GM12878 (cell line): Measurements from ENCODE around the gene YRDC. TPM values are rescaled to one million over a fixed set of nuclear protein-coding genes. Genes with fewer than 3 reads are reported as not detected.

Source experiments
- ATAC-seq: fragments of 200-7000 bp; cut with Tn5 transposase; 3 replicates; pipeline ENCODE4 v1.9.1; 2020; ENCODE audit warnings: mild to moderate bottlenecking, moderate library complexity
- BruUV-seq: library from RNA; stranded (reverse); fragments of 400-500 nt; replicated peaks from 2 replicates; lab custom pipeline; 2021; lab: Mats Ljungman, UMichigan
- CTCF ChIA-PET: fragments of 300-600 bp; sonication (Branson Sonifier 250); formaldehyde crosslinking; extraction: SDS; loops from one replicate; lab custom pipeline; 2021; ENCODE audit warnings: inconsistent platforms; lab: Yijun Ruan, JAX
- POLR2A ChIA-PET: fragments of 350-600 bp; formaldehyde crosslinking; extraction: SDS; loops from one replicate; lab custom pipeline; 2021; ENCODE audit warnings: inconsistent platforms; lab: Charles Lee
- RAD21 ChIA-PET: fragments of 300-600 bp; sonication (Branson Sonifier 250); formaldehyde crosslinking; loops from one replicate; lab custom pipeline; 2023; ENCODE audit warnings: antibody characterized with exemption; ENCODE audit not compliant: unreplicated experiment; lab: Charles Lee
- SMC1A ChIA-PET: fragments of 300-600 bp; sonication (Branson Sonifier 250); formaldehyde crosslinking; loops from one replicate; lab custom pipeline; 2023; ENCODE audit not compliant: unreplicated experiment, uncharacterized antibody; lab: Charles Lee
- DNase-seq: peaks from one replicate; pipeline ENCODE4 v3.0.0-alpha.2; 2011; ENCODE audit warnings: low read depth, low spot score
- FAIRE-seq: peaks from 3 replicates; lab custom pipeline; 2011; peaks lifted over from hg19 to GRCh38; lab: Jason Lieb, UNC
- H2AFZ ChIP-seq: 2 replicates; pipeline ENCODE4 v1.6.0; 2011; ENCODE audit warnings: low read depth, low read length, control low read depth; ENCODE audit not compliant: control insufficient read depth
- H3K27ac ChIP-seq: 2 replicates; pipeline ENCODE4 v1.5.1; 2011; ENCODE audit warnings: control low read depth; ENCODE audit not compliant: control insufficient read depth, insufficient read depth
- H3K27me3 ChIP-seq, 2 experiments: replicated peaks in 1 of 2; 2 replicates each; pipeline versions ENCODE4 v1.6.0 to v1.6.1; 2011; ENCODE audit warnings: low read length in 1 of 2; ENCODE audit not compliant: control insufficient read depth in 2 of 2, insufficient read depth in 2 of 2
- H3K36me3 ChIP-seq, 2 experiments: 2 replicates each; pipeline ENCODE4 v1.5.1; 2011; ENCODE audit warnings: low read length in 1 of 2; ENCODE audit not compliant: control insufficient read depth in 2 of 2, insufficient read depth in 2 of 2
- H3K4me1 ChIP-seq: 2 replicates; pipeline ENCODE4 v1.6.1; 2011; ENCODE audit warnings: mild to moderate bottlenecking, low read length, moderate library complexity, mixed read lengths; ENCODE audit not compliant: control insufficient read depth, insufficient read depth
- H3K4me2 ChIP-seq: 2 replicates; pipeline ENCODE4 v1.6.0; 2011; ENCODE audit warnings: control low read depth; ENCODE audit not compliant: control insufficient read depth, insufficient read depth
- H3K4me3 ChIP-seq: fragments of 200-600 bp; sonication (generic); 2 replicates; pipeline ENCODE4 v1.5.1; 2016
- H3K79me2 ChIP-seq: 2 replicates; pipeline ENCODE4 v1.6.0; 2011; ENCODE audit warnings: low read length; ENCODE audit not compliant: control insufficient read depth, insufficient read depth
- H3K9ac ChIP-seq: 2 replicates; pipeline ENCODE4 v1.8.0; 2011; ENCODE audit warnings: low read length, control low read depth, mixed read lengths; ENCODE audit not compliant: control insufficient read depth, insufficient read depth
- H3K9me3 ChIP-seq: replicated peaks from 3 replicates; pipeline ENCODE4 v1.5.1; 2011; ENCODE audit warnings: mild to moderate bottlenecking, low read length; ENCODE audit not compliant: control insufficient read depth, insufficient read depth
- H4K20me1 ChIP-seq: 2 replicates; pipeline ENCODE4 v1.6.0; 2011; ENCODE audit not compliant: control insufficient read depth, insufficient read depth
- EP300 ChIP-seq, 2 experiments: fragments of 150-350 bp in 1 of 2; IDR thresholded peaks; 2 replicates each; pipeline ENCODE4 v1.6.1; 2011 to 2012; ENCODE audit warnings: low read depth in 2 of 2, low read length in 2 of 2, borderline replicate concordance in 1 of 2, improper control_type of control experiment in 1 of 2, inconsistent platforms in 1 of 2; ENCODE audit not compliant: control insufficient read depth in 1 of 2
- PAX8 ChIP-seq: fragments of 450-650 bp; IDR thresholded peaks from 2 replicates; pipeline ENCODE4 v1.6.1; 2017; ENCODE audit warnings: mild to moderate bottlenecking, moderate library complexity
- RB1 ChIP-seq: fragments of 450-650 bp; formaldehyde crosslinking; IDR thresholded peaks from 2 replicates; pipeline ENCODE4 v1.6.1; 2017; ENCODE audit warnings: mild to moderate bottlenecking, borderline replicate concordance
- SIN3A ChIP-seq: IDR thresholded peaks from 2 replicates; pipeline ENCODE4 v1.6.1; 2012; ENCODE audit warnings: low read depth, low read length, improper control_type of control experiment
- WGBS: methylation state at CpG from one replicate; pipeline ENCODE4 v1.1.6; 2016; ENCODE audit warnings: low lambda C conversion rate; ENCODE audit not compliant: insufficient replicate concordance, insufficient coverage; ENCODE audit errors: missing lambda C conversion rate; 5-methylcytosine and 5-hydroxymethylcytosine counted together
- in situ Hi-C: fragments of 300-500 bp; cut with MboI; formaldehyde crosslinking; loops from 9 replicates; pipeline ENCODE4 v1.14.3; 2018; ENCODE audit warnings: mixed read lengths
- intact Hi-C: fragments of 100-400 bp; cut with micrococcal nuclease; formaldehyde crosslinking; loops from one replicate; pipeline ENCODE4 v1.14.2; 2022; ENCODE audit not compliant: unreplicated experiment
- polyA plus RNA-seq, 11 experiments: library from polyadenylated mRNA; depleted of rRNA in 4 of 11; unstranded in 6 of 11; stranded (reverse) in 5 of 11; fragments of >200 nt; fragmentation: Nextera tagmentation in 4 of 11; fragmentation: Illumina TruSeq in 1 of 11; extraction: Ambion mirVana in 4 of 11; extraction: Trizol in 1 of 11; gene quantifications; 1 replicate in 1 of 11; 2 replicates in 10 of 11; pipeline versions ENCODE4 v1.2.1 to v1.2.3, GENCODE V29; 2011 to 2016; ENCODE audit warnings: inconsistent platforms in 2 of 11, missing spikeins in 2 of 11, low read depth in 1 of 11
- total RNA-seq, 4 experiments: library from RNA; depleted of rRNA in 3 of 4; stranded (reverse); fragments of >200 nt in 3 of 4; fragmentation: Illumina TruSeq in 1 of 4; extraction: Trizol in 1 of 4; gene quantifications; 2 replicates each; pipeline versions ENCODE4 v1.2.1 to v1.2.3, GENCODE V29; 2013 to 2021
- TF ChIP-seq, protein P1 (sequence below): fragments of 450-650 bp; IDR thresholded peaks from 2 replicates; pipeline ENCODE4 v1.6.1; 2016; ENCODE audit warnings: mild to moderate bottlenecking
- TF ChIP-seq, protein P2 (sequence below): fragments of 450-650 bp; IDR thresholded peaks from 2 replicates; pipeline ENCODE4 v1.6.1; 2014; ENCODE audit warnings: mild to moderate bottlenecking
- TF ChIP-seq, protein P3 (sequence below): IDR thresholded peaks from 2 replicates; pipeline ENCODE4 v1.6.1; 2011; ENCODE audit warnings: low read depth, mild to moderate bottlenecking, low read length, moderate library complexity, borderline replicate concordance; ENCODE audit errors: extremely low read depth

Gene YRDC
- total and polyA plus RNA-seq, 10 of the 15 experiments (the other 5 are each of a cell fraction or from before 2014, with no cell fraction given): 2.9 to 36.2 (median 19.3) TPM

DNA sequence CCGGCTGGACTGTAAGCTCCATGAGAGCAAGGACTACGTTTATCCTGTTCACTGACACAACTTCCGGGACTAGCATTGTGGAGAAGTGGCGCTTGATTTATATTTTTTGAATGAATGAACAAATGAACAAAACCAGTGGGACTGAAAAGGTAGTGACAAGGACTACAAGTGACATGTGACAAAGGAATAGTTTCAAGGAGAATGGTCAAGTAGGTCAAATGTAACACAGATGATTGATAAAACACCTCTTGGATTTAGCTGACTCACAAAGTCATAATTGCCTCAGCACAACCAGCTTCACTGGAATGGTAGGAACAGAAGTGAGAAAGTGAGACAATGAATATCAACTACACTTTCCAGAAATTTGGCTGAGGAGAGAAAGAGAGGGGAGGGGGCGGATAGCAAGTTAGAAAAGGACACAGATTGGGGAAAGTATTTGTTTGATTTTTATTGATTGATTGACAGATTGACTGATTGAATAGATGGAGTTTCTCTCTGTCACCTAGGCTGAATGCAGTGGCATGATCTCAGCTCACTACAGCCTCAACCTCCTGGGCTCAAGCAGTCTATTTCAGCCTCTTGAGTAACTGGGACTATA lies 37.1 kb upstream of the YRDC start:
- no peak overlapping the region for H3K9ac ChIP-seq
- H3K4me1 ChIP-seq: peaks cover 7% of the 10 kb centered on the region
- RAD21 ChIA-PET: no interaction called here
- H3K27me3 ChIP-seq: no peaks in the 10 kb centered on the region
- H3K9me3 ChIP-seq: no peaks in the 10 kb centered on the region
- H3K27ac ChIP-seq: no peak overlapping the region
- POLR2A ChIA-PET: interaction anchor here (0.6 to 1.7 kb wide), 3 partner anchors 10 to 334 kb away, joined by 3 to 12 read pairs (median 4); no protein-coding TSS in a partner anchor
- peaks cover 42% of the 10 kb centered on the region for H3K79me2 ChIP-seq
- H3K4me3 ChIP-seq: no peak overlapping the region
- peaks cover 7 to 9% of the 10 kb centered on the region in 2 experiments; a peak in 3 of 4 replicates for H3K36me3 ChIP-seq
- intact Hi-C loops: no loop called here
- ATAC-seq: no peak
- SMC1A ChIA-PET: interaction anchor here (1.0 to 1.4 kb wide), 3 partner anchors 8 to 44 kb away, joined by 3 to 6 read pairs (median 4); no protein-coding TSS in a partner anchor
- CTCF ChIA-PET: interaction anchor here (0.7 to 1.4 kb wide), 5 partner anchors 8 to 43 kb away, joined by 3 to 6 read pairs (median 4); no protein-coding TSS in a partner anchor
- no peak overlapping the region for H3K4me2 ChIP-seq
- in situ Hi-C loops: no loop called here
- TF ChIP-seq, protein P1, sequence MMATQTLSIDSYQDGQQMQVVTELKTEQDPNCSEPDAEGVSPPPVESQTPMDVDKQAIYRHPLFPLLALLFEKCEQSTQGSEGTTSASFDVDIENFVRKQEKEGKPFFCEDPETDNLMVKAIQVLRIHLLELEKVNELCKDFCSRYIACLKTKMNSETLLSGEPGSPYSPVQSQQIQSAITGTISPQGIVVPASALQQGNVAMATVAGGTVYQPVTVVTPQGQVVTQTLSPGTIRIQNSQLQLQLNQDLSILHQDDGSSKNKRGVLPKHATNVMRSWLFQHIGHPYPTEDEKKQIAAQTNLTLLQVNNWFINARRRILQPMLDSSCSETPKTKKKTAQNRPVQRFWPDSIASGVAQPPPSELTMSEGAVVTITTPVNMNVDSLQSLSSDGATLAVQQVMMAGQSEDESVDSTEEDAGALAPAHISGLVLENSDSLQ: 0 out of 2 replicates have a peak, but pooled peaks have one; percentile 12
- TF ChIP-seq SIN3A: no peak
- no peak overlapping the region for H2AFZ ChIP-seq
- no TSS peak for BruUV-seq
- 91% methylated on average over 5 of the region's 5 CpGs for WGBS
- no peaks in the 10 kb centered on the region for H4K20me1 ChIP-seq
- no peak for DNase-seq
- no peak for FAIRE-seq

DNA sequence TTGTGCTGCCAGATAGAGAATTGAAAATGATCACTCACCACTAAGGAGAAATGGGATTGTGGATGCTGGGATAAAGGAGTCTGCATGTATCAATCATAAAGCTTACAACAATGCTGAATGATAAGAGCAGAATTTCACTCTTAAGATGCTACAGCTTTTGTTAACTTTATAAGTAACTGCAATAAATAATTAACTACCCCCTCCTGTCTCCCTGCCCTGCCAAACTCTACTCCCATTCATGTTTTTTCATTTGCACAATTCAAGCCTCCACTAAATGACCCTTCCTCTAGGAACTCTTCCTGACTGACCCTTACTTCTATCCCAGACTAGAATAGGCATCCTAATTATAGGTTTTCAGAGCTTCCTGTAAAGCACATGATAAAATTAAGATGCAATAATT lies 36.5 kb upstream of the YRDC start:
- Histone ChIP-seq H3K4me3 (no peak overlapping the region), H4K20me1 (no peaks in the 10 kb centered on the region), H3K4me2 (no peak overlapping the region), H3K79me2 (peaks cover 37% of the 10 kb centered on the region), H3K36me3 (peaks cover 9 to 11% of the 10 kb centered on the region in 2 experiments; a peak in 3 of 4 replicates), H3K27ac (no peak overlapping the region)
- DNase-seq (no peak), FAIRE-seq (no peak)
- CTCF ChIA-PET: interaction anchor here (0.7 to 1.4 kb wide), 4 partner anchors 9 to 43 kb away, joined by 3 to 6 read pairs (median 4); no protein-coding TSS in a partner anchor
- SMC1A ChIA-PET: interaction anchor here (1.0 to 1.4 kb wide), 3 partner anchors 9 to 44 kb away, joined by 3 to 6 read pairs (median 4); no protein-coding TSS in a partner anchor
- intact Hi-C loops: no loop called here
- POLR2A ChIA-PET: interaction anchor here (0.6 to 1.7 kb wide), 3 partner anchors 10 to 334 kb away, joined by 3 to 12 read pairs (median 4); no protein-coding TSS in a partner anchor
- TF ChIP-seq EP300 (IDR thresholded peaks at IDR 0.05; ENCODE audit: borderline replicate concordance in 1 of 2, control insufficient read depth in 1 of 2, low read depth in 2 of 2, low read length in 2 of 2) (no peak), PAX8 (no peak), RB1 (no peak)
- TF ChIP-seq, protein P2, sequence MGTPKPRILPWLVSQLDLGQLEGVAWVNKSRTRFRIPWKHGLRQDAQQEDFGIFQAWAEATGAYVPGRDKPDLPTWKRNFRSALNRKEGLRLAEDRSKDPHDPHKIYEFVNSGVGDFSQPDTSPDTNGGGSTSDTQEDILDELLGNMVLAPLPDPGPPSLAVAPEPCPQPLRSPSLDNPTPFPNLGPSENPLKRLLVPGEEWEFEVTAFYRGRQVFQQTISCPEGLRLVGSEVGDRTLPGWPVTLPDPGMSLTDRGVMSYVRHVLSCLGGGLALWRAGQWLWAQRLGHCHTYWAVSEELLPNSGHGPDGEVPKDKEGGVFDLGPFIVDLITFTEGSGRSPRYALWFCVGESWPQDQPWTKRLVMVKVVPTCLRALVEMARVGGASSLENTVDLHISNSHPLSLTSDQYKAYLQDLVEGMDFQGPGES: no peak
- TF ChIP-seq, protein P3, sequence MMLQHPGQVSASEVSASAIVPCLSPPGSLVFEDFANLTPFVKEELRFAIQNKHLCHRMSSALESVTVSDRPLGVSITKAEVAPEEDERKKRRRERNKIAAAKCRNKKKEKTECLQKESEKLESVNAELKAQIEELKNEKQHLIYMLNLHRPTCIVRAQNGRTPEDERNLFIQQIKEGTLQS: no peak
- TF ChIP-seq, all 136 proteins: peak for 0
- peaks cover 7% of the 10 kb centered on the region for H3K4me1 ChIP-seq
- no TSS peak for BruUV-seq
- no peaks in the 10 kb centered on the region for H3K27me3 ChIP-seq
- no peak overlapping the region for H2AFZ ChIP-seq
- H3K9ac ChIP-seq: no peak overlapping the region
- ATAC-seq: no peak
- no peaks in the 10 kb centered on the region for H3K9me3 ChIP-seq
- RAD21 ChIA-PET: no interaction called here
- in situ Hi-C loops: no loop called here
